GM21529 (cell line): ENCODE results near the gene ACHE.
"Not testable (repeated sequence)": the region's sequence is repeated elsewhere in the genome, so short reads cannot be mapped to it uniquely, and the experiment has no call there.

Source experiments
- ATAC-seq: cut with Tn5 transposase; IDR thresholded peaks from one replicate; pipeline ENCODE4 v1.9.1; 2021; ENCODE audit not compliant: unreplicated experiment

ACHE gene

GRCh38 chr7:100895701-100895955 lies at the start of gene ACHE:
TSS of gene ACHE (minus strand) at chr7:100895888. CDS start at chr7:100894232, 1,656 bp downstream.
- ATAC-seq: no peak

GRCh38 chr7:100944138-100944537 lies 48.5 kb upstream of the ACHE start:
- ATAC-seq: no peak

GRCh38 chr7:100943693-100944092 lies 48.0 kb upstream of the ACHE start:
- ATAC-seq: no peak

GRCh38 chr7:100942045-100942774 lies 46.5 kb upstream of the ACHE start:
- no peak for ATAC-seq

GRCh38 chr7:100936167-100936566 lies 40.5 kb upstream of the ACHE start:
- not testable (repeated sequence) for ATAC-seq

GRCh38 chr7:100935381-100935780 lies 39.7 kb upstream of the ACHE start:
- not testable (repeated sequence) for ATAC-seq

- ATAC-seq: no peak
Measured at GRCh38 chr7:100933734-100934133, 38.0 kb upstream of the ACHE start.

GRCh38 chr7:100929808-100930174 lies 34.1 kb upstream of the ACHE start:
- no peak for ATAC-seq

- not testable (repeated sequence) for ATAC-seq
Measured at GRCh38 chr7:100923616-100924015, 27.9 kb upstream of the ACHE start.

GRCh38 chr7:100921039-100921438 lies 25.4 kb upstream of the ACHE start:
- no peak for ATAC-seq

GRCh38 chr7:100919779-100920437 lies 24.2 kb upstream of the ACHE start:
- not testable (repeated sequence) for ATAC-seq

GRCh38 chr7:100919335-100919734 lies 23.6 kb upstream of the ACHE start:
- ATAC-seq: not testable (repeated sequence)

GRCh38 chr7:100914879-100915447 lies 19.3 kb upstream of the ACHE start:
- no peak for ATAC-seq

GRCh38 chr7:100914208-100914878 lies 18.7 kb upstream of the ACHE start:
- ATAC-seq: no peak

- ATAC-seq: no peak
Measured at GRCh38 chr7:100911484-100911883, 15.8 kb upstream of the ACHE start.

GRCh38 chr7:100910443-100910842 lies 14.8 kb upstream of the ACHE start:
- not testable (repeated sequence) for ATAC-seq

GRCh38 chr7:100908512-100908911 lies 12.8 kb upstream of the ACHE start:
- ATAC-seq: no peak

GRCh38 chr7:100902638-100903037 lies 7.0 kb upstream of the ACHE start:
- ATAC-seq: no peak

- no peak for ATAC-seq
Measured at GRCh38 chr7:100901921-100902332, 6.2 kb upstream of the ACHE start.

GRCh38 chr7:100900978-100901377 lies 5.3 kb upstream of the ACHE start:
- ATAC-seq: no peak

GRCh38 chr7:100899432-100899831 lies 3.7 kb upstream of the ACHE start:
- ATAC-seq: no peak
